Activated gamma-delta T cell treated with anti-CD3 and anti-CD28 coated beads, Interleukin-2, amount 50 U/mL, for 16 hours (primary cell): Measurements from ENCODE around the gene FGF10.

Experiments
- DNase-seq: peaks from one replicate; pipeline ENCODE4 v3.0.0-alpha.2; 2020; ENCODE audit warnings: low read depth

The FGF10 gene

GRCh38 chr5:44356231-44356630, 33.0 kb downstream of the FGF10 start:
- DNase-seq = no peak

- DNase-seq = no peak
Observed at GRCh38 chr5:44345871-44346270, 43.3 kb downstream of the FGF10 start.

GRCh38 chr5:44336708-44337107, 52.5 kb downstream of the FGF10 start:
- no peak for DNase-seq

GRCh38 chr5:44334622-44335021, 54.6 kb downstream of the FGF10 start:
- no peak for DNase-seq

- no peak for DNase-seq
Observed at GRCh38 chr5:44332285-44332971, 56.8 kb downstream of the FGF10 start.

GRCh38 chr5:44331471-44332050, 57.7 kb downstream of the FGF10 start:
- DNase-seq = no peak

GRCh38 chr5:44329716-44330115, 59.5 kb downstream of the FGF10 start:
- DNase-seq = no peak

GRCh38 chr5:44321144-44321725, 68.0 kb downstream of the FGF10 start:
- DNase-seq = no peak

- no peak for DNase-seq
Observed at GRCh38 chr5:44320188-44320587, 69.0 kb downstream of the FGF10 start.

GRCh38 chr5:44318883-44319282, 70.3 kb downstream of the FGF10 start:
- DNase-seq = no peak

- no peak for DNase-seq
Observed at GRCh38 chr5:44312374-44312773, 76.8 kb downstream of the FGF10 start.

GRCh38 chr5:44300551-44300950, 88.7 kb downstream of the FGF10 start:
- DNase-seq = no peak

- DNase-seq = no peak
Observed at GRCh38 chr5:44299394-44299793, 89.8 kb downstream of the FGF10 start.

GRCh38 chr5:44294516-44294915, 94.7 kb downstream of the FGF10 start:
- DNase-seq = no peak

GRCh38 chr5:44292736-44293135, 96.5 kb downstream of the FGF10 start:
- DNase-seq = no peak

- DNase-seq = no peak
Observed at GRCh38 chr5:44278469-44278868, 110.8 kb downstream of the FGF10 start.

- DNase-seq = no peak
Observed at GRCh38 chr5:44275908-44276307, 113.3 kb downstream of the FGF10 start.

GRCh38 chr5:44275329-44275728, 113.9 kb downstream of the FGF10 start:
- no peak for DNase-seq

GRCh38 chr5:44267909-44268308, 121.3 kb downstream of the FGF10 start:
- no peak for DNase-seq

GRCh38 chr5:44266882-44267576, 122.2 kb downstream of the FGF10 start:
- DNase-seq = no peak

- DNase-seq = no peak
Observed at GRCh38 chr5:44265713-44266112, 123.5 kb downstream of the FGF10 start.

GRCh38 chr5:44260793-44261192, 128.4 kb downstream of the FGF10 start:
- DNase-seq = no peak
